Astrocyte (in vitro differentiated cells and primary cell): Measurements from ENCODE around the gene PDE3A.

Experiments used
- EZH2 ChIP-seq: IDR thresholded peaks from 2 replicates; pipeline ENCODE4 v1.6.1; 2012; ENCODE audit warnings: mild to moderate bottlenecking, low read length, inconsistent platforms; ENCODE audit not compliant: insufficient read depth
- TF ChIP-seq, protein P1 (sequence below): IDR thresholded peaks from 2 replicates; pipeline ENCODE4 v1.5.1; 2011; ENCODE audit warnings: low read depth, mild to moderate bottlenecking, inconsistent platforms, low read length, moderate library complexity; ENCODE audit not compliant: insufficient read depth

DNA sequence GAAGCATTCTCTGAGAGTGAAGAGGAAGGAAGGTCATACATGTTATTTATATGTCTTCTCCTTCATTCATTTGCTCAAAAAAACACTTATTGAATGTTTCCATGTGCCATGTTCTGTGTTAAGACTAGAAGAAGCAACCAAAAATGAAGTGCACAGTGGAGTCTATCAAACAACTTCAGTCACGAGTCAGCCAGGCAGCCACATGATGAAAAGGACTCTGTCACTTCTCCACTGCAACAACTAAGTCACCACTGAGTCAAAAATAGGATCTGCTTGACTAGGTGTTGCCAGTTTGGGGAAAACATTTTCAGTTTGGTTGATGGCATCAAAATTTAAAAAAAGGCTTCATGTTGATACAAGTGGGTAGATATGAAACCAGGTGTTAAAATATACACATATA lies 142.5 kb downstream of the PDE3A start:
- TF ChIP-seq, protein P1, sequence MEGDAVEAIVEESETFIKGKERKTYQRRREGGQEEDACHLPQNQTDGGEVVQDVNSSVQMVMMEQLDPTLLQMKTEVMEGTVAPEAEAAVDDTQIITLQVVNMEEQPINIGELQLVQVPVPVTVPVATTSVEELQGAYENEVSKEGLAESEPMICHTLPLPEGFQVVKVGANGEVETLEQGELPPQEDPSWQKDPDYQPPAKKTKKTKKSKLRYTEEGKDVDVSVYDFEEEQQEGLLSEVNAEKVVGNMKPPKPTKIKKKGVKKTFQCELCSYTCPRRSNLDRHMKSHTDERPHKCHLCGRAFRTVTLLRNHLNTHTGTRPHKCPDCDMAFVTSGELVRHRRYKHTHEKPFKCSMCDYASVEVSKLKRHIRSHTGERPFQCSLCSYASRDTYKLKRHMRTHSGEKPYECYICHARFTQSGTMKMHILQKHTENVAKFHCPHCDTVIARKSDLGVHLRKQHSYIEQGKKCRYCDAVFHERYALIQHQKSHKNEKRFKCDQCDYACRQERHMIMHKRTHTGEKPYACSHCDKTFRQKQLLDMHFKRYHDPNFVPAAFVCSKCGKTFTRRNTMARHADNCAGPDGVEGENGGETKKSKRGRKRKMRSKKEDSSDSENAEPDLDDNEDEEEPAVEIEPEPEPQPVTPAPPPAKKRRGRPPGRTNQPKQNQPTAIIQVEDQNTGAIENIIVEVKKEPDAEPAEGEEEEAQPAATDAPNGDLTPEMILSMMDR, result no peak
- no peak for TF ChIP-seq EZH2
